Astrocyte of the cerebellum (primary cell): ENCODE results near the gene KCNB1.

Experiments
- DNase-seq: peaks from one replicate; pipeline ENCODE4 v3.0.0-alpha.2; 2011; ENCODE audit warnings: low read depth
- H3K4me3 ChIP-seq: 2 replicates; pipeline ENCODE4 v1.5.1; 2011; ENCODE audit warnings: mild to moderate bottlenecking, low read depth, low read length, moderate library complexity
- in situ Hi-C: cut with HindIII; loops from 2 replicates; pipeline ENCODE4 v1.10.0; 2017; ENCODE audit warnings: low sequenced_read_pairs
- TF ChIP-seq, protein P1 (sequence below): IDR thresholded peaks from 2 replicates; pipeline ENCODE4 v1.5.1; 2012; ENCODE audit warnings: low read length, low read depth, moderate library complexity, mild to moderate bottlenecking; ENCODE audit errors: missing control alignments

KCNB1 gene

DNA sequence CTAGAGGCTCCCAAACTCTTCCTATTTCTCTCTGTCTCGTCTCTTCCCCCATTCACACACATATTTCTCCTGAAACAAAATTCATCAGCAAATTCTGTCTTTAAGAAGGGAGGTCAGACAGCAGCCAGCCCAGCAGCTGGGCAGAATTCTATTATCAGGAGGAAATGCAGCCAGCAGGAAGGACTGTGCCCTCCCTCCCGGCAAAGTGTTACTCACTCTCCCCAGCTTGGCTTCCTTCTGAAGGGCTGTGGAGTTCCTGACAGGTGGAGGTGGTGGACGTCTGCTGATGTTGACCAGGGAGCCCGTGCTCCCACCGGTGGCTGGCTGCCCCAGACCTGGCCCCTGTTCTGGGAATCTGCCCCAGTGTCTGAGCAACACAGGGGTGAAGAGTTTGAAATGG is 37.3 kb downstream of the KCNB1 start:
- in situ Hi-C loops = no loop called here
- H3K4me3 ChIP-seq = no peak overlapping the region
- DNase-seq = no peak
- TF ChIP-seq, protein P1, sequence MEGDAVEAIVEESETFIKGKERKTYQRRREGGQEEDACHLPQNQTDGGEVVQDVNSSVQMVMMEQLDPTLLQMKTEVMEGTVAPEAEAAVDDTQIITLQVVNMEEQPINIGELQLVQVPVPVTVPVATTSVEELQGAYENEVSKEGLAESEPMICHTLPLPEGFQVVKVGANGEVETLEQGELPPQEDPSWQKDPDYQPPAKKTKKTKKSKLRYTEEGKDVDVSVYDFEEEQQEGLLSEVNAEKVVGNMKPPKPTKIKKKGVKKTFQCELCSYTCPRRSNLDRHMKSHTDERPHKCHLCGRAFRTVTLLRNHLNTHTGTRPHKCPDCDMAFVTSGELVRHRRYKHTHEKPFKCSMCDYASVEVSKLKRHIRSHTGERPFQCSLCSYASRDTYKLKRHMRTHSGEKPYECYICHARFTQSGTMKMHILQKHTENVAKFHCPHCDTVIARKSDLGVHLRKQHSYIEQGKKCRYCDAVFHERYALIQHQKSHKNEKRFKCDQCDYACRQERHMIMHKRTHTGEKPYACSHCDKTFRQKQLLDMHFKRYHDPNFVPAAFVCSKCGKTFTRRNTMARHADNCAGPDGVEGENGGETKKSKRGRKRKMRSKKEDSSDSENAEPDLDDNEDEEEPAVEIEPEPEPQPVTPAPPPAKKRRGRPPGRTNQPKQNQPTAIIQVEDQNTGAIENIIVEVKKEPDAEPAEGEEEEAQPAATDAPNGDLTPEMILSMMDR = no peak

DNA sequence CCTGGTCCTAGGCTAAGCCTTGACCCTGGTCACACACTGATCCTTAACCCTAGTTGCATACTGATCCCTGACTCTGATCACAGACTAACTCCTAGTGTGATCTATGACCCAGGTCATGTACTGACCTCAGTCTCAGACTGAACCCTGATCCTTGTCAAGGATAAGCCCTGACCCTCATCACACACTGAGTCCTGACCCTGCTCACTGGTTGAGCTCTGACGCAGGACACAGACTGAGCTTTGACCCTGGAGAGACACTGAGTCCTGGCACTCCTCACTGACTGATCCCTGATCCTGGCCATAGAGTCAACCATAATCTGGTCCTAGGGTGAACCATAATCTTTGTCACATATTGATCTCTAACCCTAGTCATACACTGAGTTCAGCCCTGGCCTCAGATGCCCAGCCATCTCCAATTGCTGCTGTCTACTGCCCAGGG is 37.9 kb downstream of the KCNB1 start:
- no peak for DNase-seq
- no peak overlapping the region for H3K4me3 ChIP-seq
- TF ChIP-seq, protein P1 = no peak
- in situ Hi-C loops = no loop called here

DNA sequence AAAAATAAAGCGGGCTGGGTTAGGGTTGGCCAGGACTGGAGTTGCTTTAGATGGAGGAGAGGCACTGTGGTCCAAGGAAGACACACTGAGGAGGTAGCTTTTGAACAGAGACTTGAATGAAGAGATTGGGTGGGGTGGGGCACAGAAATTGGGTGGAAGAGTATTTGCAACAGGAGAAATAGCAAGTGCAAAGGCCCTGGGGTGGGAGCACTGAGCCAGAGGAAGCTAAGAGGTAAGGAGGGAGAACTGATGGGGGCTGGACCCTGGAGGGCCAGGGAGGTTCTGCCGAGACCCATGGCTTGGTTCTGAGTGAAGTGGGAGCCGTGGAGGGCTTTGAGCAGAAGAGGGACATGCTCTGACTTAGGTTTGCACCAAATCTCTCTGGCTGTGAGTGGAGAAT is 45.4 kb downstream of the KCNB1 start:
- DNase-seq = no peak
- in situ Hi-C loops = no loop called here
- no peak overlapping the region for H3K4me3 ChIP-seq
- TF ChIP-seq, protein P1 = no peak

DNA sequence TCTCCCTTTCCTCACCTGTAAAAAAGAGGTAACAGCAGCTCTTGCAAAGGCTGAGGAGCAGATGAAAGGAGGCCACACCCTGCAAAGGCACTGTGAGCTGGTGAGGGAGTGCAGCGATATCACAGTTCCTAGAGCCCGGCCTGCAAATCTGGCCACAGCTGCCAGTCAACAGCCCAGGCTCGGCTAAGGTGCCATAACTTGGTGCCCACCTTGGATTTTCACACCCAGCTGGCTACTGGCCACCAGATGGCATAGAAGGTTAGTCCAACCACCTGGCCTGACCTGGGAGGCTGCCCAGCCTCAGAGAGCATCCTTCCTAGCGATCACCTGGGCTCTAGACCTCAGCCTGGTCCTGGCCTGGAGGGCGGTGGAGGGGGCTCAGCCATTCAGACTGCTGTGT is 46.8 kb downstream of the KCNB1 start:
- in situ Hi-C loops = no loop called here
- TF ChIP-seq, protein P1 = no peak
- no peak overlapping the region for H3K4me3 ChIP-seq
- no peak for DNase-seq

DNA sequence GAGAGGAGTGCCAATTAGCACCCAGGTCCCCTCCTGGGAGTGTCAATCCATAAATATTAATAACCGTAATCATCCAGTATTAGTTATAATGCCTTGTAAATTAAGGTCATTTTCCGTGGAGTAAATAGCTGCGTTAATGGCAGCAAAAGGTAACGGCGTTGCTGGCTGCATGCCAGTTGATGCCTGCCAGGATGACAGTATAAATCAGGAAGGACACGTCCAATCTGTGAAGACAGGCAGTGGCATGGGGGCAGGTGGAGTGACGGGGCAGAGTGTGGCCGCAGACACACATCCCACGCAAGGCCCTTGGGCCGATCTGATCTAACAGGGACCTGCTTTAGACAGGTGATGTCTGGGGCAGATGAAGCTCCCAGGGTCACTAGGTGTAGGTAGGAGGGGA is 49.1 kb downstream of the KCNB1 start:
- in situ Hi-C loops = loop anchor here (5.0 kb wide), 1 partner anchor 39 kb away; no protein-coding TSS in a partner anchor
- H3K4me3 ChIP-seq = no peak overlapping the region
- no peak for DNase-seq
- TF ChIP-seq, protein P1 = no peak

DNA sequence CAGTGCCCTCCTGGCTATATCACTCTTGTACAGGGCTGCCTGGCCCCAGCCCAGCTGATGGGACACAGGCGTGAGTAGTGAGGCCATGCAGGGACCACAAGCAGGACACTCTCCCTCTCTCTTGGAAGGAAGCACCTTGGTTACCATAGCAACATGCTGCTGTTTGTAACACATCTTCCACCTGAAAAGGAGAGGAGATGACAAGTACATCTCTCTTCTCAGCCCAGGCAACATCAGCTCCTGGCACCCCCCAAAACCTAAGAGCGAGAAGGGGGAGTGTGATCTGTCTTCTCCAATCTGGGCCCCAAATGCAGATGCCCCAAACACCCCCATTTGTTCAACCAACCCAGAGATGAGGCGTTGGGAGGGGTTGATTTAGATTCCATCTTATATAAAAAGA is 49.9 kb downstream of the KCNB1 start:
- in situ Hi-C loops = loop anchor here (5.0 kb wide), 1 partner anchor 40 kb away; no protein-coding TSS in a partner anchor
- TF ChIP-seq, protein P1 = no peak
- H3K4me3 ChIP-seq = no peak overlapping the region
- DNase-seq = no peak

DNA sequence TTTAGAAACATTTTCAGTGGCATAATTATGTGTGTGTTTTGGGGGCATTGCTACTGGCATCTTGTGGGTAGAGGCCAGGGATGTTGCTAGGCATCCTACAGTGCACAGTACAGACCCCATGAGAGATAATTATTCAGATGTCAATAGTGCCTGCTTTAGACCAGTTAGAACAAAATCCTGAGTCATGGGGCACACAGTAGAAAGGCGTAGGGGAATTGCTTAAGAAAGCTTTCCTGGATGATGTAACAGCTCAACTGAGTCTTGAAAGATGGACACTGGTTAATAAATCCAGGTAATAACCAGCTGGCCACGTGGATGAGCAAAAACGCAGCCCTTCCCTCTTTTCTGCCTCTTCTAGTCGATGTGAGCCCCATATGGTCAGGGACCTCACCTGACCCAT is 51.1 kb downstream of the KCNB1 start:
- in situ Hi-C loops = loop anchor here (5.0 kb wide), 1 partner anchor 41 kb away; no protein-coding TSS in a partner anchor
- no peak overlapping the region for H3K4me3 ChIP-seq
- TF ChIP-seq, protein P1 = no peak
- DNase-seq = no peak
